UCSD-AML1 (cell line): ENCODE measurements around the gene SETBP1.

Experiments
- DNase-seq: peaks from one replicate; lab custom pipeline; 2025; ENCODE audit not compliant: unreplicated experiment; lab: John Stamatoyannopoulos, UW

SETBP1 gene

DNA sequence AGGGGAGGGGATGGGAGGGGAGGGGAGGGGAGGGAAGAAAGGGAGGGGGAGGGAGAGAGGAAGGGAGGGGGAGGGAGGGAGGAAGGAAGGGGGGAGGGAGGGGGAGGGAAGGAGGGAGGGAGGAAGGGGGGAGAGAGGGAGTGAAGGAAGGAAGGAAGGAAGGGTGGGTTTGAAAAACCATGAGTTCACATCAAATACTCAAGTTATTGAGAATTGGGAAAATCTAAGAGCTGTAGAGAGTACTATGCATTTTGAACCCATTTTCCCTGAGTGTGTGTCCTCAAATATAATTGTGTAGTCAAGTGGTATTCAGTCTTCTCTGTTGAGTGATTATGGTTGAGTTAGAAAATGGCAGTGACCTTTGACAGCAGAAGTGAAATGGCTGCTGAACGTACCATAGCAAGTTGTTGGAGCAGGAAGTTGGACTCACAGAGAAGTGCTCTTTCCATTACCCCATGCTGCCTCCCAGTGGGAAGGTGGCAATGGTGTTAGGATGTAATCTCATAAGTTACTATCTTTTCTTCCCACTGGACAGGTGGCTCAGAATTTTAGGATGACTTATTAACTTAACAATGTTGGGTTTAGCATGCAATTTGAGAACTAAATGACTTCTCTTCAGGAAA lies 214.6 kb downstream of the SETBP1 start:
- peak; percentile 24 for DNase-seq

DNA sequence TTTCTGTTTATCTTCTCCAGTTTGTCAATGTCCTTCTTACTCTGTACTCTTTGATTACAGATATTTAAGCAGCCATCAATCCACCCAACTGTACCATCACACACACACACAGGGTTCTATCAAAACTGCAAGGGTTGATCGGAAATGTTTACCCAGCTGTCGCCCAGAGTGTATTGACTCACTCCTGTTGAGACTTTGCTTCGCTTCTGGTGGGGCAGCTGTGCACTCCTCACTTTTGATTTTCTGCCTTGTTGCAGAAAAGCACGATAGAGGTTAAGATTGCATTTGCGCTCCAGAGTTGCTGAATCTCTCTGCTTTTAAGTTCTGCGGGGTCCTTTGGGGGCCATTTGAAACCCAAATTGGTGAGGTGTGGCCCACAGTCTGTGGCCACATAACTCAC lies 216.2 kb downstream of the SETBP1 start:
- no peak for DNase-seq

DNA sequence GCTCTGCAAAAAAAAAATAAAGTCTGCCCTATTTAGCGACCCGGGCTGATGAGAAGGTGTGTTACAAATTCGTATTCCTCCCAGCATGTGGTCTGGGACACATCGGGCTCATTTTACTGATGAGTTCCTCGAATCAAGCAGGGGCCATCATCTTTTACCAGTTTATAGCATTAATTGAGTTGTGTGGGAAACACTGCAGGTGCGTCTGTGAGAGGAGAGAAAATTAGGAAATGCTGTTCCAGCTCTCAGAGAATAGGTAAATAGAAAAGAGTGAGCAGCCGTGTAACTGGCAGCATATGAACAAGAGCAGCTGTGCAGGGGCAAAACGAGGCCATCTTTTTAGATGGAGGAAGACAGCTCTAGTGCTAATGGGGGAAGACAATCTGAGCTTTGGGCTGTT lies 216.7 kb downstream of the SETBP1 start:
- no peak for DNase-seq

DNA sequence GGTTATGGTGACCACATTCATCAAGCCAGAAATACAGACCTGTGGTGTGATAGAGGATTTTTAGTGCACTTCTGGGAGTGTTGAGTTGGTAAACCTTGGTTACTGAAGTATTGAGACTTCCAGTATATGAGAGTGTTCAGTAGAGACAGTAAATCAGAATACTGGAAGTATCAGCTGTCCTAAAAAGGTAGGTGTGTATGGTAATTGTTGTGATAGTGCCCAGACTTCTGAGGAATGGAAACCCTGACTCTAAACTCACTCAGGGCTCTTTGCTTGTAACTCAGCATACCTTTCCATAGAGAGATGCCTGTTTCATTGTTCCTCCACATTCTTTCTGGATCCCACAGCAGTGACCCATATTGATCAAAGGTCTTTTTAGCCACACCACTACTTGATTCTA lies 217.1 kb downstream of the SETBP1 start:
- no peak for DNase-seq

DNA sequence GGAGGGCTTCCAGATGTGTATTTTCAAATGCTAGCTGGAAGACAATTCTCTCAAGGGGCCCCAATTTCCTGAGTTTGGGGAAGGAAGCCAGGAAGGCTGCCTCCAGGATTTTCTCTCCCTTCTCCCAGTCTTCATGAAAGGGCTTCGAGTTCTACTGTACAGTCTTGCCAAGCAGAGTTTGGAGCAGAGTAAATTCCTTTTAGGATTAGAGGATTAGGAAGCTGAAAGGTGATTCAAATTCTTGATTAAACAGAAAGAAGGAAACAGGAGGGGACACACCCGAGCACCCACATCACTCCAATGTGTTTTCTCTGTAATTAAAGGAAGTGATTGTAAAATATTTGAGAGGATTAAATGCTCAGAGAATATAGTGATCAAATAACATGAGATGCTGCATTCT lies 217.8 kb downstream of the SETBP1 start:
- DNase-seq: no peak

DNA sequence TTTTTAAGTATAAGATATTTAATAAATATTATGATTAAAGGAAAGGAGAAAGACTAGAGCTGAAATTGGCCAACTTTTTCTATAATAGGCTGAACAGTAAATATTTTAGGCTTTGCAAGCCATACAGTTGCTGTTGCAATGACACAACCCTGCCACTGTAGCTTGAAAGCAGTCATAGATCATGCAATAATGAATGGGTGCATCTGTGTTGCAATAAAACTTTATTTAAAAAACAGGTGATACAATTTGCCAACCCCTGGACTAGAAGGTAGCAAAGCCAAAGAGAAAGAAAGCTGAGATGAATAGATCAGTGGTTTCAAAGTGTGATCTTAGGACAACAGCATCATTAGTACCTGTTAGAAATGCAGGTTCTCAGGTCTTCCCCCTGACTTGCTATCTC lies 219.1 kb downstream of the SETBP1 start:
- no peak for DNase-seq

DNA sequence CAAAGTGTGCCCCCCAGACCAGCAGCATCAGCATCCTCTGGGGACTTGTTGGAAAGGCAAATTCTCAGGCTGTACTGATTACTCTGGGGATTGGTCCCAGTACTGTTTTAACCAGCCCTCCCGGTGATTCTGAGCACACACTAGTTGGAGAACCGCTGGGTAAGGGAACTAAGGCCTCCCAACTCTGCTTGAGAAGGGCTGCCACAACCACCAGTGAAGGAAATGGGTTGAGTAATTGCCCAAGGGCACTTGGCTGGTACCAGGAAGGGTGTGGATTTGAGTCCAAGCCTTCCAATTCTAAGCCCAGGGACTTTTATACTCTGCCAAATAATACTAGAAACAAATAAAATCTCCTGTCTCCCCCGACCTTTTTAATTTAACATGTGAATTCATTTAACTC lies 219.9 kb downstream of the SETBP1 start:
- DNase-seq: no peak

DNA sequence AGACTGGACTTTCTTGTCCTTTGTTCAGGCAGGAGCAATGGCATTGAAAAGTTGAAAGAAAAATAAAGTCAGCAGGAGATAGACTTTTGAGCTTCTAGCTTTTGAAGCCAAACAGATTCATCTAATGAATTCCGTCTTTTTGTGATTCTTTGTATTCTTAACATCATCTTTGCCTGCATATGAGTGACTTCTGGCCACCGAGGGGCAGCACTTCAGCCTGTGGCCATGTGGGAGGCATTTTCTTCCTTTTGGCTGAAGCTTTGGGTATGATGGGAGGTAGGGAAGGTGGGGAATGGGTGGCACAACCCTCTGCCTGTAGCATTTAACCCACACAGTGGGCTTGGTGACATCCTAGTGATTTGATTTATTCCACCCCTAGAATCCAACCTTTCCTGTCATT lies 220.6 kb downstream of the SETBP1 start:
- DNase-seq: peak; percentile 14

DNA sequence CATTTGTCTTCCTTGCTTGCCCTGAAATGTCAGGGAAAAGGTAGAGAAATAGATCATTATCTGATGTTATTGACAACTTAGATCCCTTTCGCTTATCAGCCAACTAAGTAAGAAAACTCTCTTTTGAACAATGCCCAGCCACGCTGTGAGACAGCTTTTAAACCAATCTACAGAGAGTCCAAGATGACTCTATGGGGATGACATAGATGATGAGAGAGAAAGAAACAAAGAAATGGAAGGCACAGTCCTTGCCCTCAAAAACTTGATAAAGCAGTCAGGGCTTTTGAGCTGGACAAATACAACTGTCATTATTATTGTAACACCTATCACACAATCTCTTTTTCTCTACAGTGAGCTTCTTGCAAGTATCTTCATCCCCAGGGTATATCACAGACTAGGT lies 222.6 kb downstream of the SETBP1 start:
- no peak for DNase-seq

DNA sequence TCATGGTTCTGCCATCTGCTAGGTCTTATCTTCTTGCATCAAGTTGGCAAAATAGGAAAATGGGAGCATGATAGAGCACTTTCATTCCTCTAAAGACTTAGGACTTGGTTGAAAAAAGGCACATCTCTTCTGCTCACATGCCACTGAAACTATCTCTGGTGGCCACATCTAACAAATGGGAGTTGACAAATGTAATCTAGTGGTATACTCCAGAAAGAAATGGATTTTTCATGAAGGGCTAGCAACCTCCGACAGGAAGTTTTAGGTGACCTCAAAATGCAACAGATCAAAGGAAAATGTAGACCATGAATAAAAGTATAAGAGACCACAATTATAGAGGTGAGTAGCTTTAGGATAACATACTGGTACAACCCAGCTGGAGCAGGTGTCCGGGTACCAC lies 224.1 kb downstream of the SETBP1 start:
- DNase-seq: no peak

DNA sequence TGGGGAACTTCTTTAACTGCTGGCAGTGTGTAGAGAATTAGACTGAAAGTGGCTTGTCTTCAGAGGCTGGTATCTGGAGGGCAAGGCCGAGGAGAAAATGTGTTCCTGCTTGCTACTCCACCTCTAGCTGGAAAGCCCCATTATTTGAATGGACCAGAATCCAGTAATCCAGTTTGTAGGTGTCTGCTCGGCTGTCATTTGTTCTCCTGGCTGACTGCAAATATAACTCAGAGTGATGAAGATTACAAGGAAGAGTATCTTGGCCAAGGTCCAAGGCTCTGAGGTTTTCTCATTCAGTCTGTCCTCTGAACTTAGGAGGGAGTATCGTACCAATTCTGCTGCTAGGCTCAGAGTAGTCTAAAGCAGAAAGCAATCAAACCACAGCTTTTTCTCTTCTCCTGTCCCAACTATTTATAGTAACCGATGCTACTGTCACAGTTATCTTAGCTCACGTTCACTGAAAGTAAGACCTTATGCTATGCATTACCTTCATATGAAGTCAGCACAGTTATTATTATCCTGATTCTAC lies 228.6 kb downstream of the SETBP1 start:
- no peak for DNase-seq

DNA sequence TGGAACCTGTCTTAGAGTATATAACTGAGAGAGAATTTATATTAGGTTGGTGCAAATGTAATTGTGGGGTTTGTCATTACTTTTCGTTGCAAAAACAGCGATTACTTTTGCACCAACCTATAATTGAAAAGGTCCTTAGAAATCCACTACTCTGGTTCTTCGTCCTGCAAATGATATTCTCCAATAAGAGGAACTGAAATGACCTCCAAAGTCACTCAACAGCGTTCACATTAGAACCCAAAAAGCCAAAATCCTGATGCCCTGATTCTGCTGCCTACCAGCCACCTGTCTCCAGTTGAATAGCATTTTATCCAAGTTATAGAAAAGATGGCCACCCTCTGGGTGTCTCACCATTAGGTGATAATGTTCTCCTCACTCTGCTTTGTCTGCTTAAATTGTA lies 230.6 kb downstream of the SETBP1 start:
- no peak for DNase-seq

DNA sequence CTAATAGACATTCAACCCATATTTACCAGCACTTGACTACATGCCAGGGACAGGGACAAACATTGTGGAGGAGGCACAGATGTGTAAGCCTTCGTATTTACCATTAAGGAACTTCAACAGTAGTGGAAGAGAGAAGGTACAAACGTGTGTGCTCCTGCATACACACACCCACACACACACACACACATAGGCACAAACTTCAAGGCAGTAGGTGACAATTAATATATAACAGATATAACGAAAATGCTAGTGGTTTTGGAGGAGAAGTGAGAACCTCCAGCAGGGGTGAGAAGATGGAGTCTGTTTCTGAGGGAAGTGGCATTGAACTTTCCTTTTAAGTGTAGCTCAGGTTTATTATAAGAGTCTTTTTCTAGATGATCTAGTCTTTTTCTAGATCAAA lies 231.1 kb downstream of the SETBP1 start:
- no peak for DNase-seq

DNA sequence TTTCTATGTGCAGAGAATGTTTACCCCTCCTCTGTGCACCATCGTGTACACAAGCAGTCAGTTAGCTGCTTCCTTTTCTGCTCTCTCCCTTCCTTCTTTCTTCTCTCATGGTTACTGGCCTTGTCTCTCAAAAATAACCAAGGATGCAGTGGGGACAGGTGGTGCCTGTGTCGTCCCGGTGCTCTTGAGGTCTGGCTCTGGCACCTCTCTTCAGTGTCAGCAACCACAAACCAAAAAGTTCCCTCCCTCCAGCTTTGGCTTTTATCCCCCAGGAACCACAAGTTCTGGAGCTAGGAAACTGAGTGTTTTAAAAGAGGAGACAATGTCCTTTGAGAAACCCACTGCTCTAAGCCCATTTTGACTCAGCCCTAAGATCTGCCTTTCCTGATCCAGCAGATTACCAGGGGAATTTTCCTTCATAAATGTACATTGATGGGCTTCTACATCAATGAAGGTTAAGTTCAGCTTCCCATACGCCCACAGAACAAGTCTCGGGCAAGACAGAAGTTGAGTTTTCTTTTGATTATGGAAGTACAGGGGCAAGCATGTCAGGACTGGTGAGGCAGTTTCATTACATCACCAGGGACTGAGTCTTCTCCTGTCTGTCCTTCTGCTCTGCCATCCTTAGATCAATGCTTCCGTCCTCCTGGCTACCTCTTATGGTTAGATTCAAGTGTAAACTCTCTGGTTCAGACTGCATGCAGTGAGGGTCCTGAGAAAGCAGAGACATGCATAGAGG lies 232.2 kb downstream of the SETBP1 start:
- DNase-seq: peak; percentile 14

DNA sequence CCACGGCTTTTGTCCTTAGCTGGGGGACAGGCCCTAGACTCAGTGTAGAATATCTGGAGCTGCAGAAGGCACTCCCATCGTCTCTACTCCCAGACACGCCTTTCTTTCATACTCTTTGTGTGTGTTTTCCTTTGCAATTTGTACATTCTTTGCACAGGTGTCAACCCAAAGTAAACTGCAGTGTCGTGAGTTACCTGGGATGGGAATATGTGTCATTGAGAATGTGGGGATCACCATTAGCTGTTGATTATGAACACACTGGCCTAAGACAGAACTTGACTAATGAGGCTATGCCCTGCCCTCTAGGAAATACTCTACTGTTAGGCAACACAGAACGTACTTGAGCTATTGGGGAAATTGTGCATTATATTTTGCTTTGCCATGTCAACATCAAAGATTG lies 233.3 kb downstream of the SETBP1 start:
- no peak for DNase-seq

DNA sequence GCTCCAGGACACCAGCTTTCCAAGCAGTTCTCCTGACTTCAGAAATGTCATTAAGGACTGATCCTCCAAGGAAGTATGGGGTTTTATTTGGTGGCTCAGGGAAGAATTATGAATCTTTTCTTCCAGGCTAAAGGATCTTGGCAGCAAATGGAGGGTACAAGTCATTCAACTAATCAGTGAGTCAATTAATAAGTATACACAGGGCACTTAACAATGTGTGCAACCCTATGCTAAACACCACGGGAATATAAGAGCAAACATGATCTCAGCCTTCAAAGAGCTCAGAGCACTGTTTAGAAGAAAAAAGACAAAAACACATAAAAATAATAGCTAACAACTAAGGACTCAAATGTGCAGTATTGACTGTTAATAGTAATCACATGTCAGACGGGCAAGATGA lies 234.5 kb downstream of the SETBP1 start:
- DNase-seq: no peak

DNA sequence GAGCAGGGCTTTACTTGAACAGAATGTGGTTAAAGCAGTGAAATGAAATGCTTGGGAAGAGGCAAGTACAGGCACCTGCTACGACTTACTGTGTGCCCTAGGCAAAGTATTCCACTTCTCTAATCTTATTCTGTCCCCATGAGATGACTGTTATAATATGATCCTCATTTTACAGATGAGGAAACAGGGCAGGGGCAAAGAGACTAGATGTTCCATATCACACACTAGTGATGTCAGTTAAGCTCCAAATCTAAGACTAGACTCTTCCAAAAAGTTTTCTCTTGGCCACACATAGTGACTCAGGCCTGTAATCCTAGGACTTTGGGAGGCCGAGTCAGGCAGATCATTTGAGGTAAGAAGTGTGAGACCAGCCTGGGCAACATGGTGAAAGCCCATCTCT lies 235.0 kb downstream of the SETBP1 start:
- DNase-seq: no peak

DNA sequence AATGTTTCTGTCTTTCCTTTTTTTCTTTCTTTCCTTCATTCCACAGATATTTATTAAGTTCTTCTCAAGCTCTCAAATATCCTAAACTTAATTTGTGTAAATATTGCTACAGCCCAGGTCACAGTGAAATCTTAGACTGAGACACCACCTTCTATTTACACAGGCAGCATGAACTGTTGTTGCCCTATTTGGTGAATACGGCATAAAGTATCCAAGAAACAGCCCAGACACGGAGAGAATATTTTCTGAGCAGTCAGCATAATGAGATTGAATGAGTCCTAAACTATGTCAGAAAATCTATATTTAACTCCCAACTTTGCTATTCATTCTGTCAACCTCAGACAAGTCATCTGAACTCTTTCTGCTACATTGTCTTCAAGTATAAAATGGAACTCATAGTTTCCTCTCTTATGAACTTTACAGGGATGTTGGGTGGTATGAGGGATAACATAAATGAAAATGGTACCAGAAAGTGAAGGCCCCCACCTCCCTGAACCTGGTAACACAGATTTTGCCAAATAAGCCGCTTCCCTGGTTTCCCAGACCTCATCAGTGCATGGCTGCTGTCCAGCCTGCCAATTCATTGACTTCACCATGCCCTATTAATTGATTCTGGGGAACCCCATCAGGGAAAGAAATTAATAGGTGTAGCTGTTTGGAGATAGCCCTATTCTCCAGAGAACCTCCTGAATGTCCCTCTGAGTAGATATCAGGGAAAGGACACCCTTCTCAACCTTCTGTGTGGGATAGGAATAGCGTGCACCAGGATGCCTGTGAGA lies 235.9 kb downstream of the SETBP1 start:
- no peak for DNase-seq

DNA sequence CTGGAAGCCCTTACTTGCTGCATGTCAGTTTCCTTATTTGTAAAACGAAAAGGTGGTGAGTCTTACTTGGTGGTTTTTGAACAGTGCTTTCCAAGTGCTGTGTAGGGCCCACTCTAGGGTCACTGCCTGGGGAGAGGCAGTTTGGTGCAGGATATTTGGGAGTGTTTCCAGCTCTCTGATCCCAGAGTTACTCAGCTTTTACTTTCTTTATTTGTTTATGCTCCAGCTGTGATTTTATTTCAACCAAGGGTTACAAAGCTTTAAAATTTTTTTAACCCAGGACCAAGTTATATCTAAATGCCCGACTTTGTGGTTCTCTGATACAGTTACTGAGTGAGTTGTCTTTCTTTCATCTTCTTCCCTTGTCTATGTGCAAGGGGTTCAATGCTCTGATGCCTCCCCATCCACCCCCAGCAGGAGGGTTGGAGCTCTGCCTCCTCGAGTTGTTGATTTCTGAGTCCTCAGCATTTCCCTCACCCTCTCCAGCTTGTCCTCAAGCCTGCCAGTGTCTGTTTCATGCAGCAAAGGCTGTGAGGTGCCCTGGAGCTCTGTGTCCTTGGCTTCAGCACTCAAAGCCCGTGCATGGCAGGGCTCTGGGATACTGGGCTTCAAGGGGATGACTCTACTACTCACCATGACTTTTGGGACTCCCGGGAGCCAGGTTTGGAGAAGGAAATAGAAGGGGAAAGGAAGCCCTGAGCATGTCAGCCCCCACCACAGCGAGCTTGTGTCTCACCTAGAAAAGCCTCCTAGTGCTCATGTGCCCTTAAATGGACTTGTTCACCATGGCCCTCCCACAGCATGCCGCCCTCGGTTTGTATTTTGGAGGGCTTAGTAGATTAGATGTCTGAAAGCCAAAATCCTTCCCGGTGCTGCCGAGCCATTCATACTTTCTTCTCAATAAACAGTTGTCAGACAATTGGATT lies 236.8 kb downstream of the SETBP1 start:
- DNase-seq: no peak

DNA sequence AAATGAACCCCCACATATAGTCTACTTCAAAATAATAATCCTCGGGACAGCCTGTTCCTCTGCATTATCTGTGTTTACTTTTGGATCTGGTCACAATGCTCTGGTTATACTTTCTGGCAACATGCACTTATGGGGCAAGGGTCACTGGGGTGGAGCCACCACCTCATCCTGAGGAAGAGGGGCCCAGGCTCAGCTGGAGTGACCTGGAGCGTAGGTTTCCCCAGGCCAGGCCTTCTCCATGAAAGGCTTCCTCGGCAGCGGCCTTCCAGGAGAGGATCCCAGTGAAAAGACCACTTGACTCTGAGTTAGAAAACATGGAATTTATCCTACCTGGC lies 237.4 kb downstream of the SETBP1 start:
- no peak for DNase-seq

DNA sequence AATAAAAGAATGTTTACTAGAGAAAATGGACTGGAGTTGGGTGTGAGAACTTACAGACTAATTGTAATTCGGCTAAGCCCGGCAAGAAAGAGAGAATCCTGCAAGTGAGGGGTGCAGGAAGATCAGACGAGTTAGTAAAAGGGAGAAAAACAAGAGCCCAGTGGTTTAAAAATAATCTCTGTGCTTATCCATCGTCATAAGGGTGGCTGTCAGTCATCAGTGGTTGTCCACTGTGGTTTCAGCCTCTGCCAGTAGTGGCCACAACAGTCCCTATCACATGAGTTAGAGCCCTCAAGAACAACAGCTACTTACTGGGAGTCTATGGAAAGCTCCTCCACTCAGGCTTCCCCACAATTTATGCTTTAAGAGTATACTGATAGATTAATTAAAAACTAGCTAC lies 239.8 kb downstream of the SETBP1 start:
- peak; percentile 25 for DNase-seq
